Colonic mucosa (tissue), 4 donors: Measurements from ENCODE around the gene MMD. TPM values are rescaled to one million over a fixed set of nuclear protein-coding genes. Genes with fewer than 3 reads are reported as not detected.

ENCODE experiments used
- DNase-seq: peaks from one replicate; pipeline ENCODE4 v3.0.0-alpha.2; 2020
- H3K27ac ChIP-seq: fragments of 200-600 bp; one replicate; pipeline ENCODE4 v1.8.0; 2021
- H3K27me3 ChIP-seq: fragments of 200-600 bp; one replicate; pipeline ENCODE4 v1.8.0; 2021
- H3K36me3 ChIP-seq: fragments of 200-600 bp; one replicate; pipeline ENCODE4 v1.8.0; 2021
- H3K4me1 ChIP-seq: fragments of 200-600 bp; one replicate; pipeline ENCODE4 v1.8.0; 2021; ENCODE audit warnings: mild to moderate bottlenecking
- H3K4me3 ChIP-seq: fragments of 200-600 bp; one replicate; pipeline ENCODE4 v1.8.0; 2021
- H3K9ac ChIP-seq, 2 donors: one replicate each; pipeline ENCODE4 v1.7.0; 2013; ENCODE audit warnings: control low read depth in 2 of 2, low read depth in 2 of 2, low read length in 2 of 2
- H3K9me3 ChIP-seq: fragments of 200-600 bp; one replicate; pipeline ENCODE4 v1.8.0; 2021
- intact Hi-C: fragments of 100-400 bp; cut with DNase I; formaldehyde crosslinking; loops from one replicate; pipeline ENCODE4 v1.14.1; 2022
- total RNA-seq, 2 donors: library from RNA; stranded (reverse); fragmentation: NEBNext Ultra II Directional in 1 of 2; extraction: Animal tissue kit (Norgen Biotek cat#: 25700) in 1 of 2; gene quantifications; one replicate each; pipeline ENCODE4 v1.2.1, GENCODE V29; 2021
- TF ChIP-seq, protein P1 (sequence below): fragments of 200-600 bp; IDR thresholded peaks from one replicate; pipeline ENCODE4 v1.8.0; 2022; ENCODE audit warnings: antibody characterized with exemption, mild to moderate bottlenecking
- donor health status: healthy.
- donor health status: DM: no; HTN: no; CAD: no.
- donor health status: DM: no; HTN: no; CAD: no.

MMD gene
- total RNA-seq, 2 donors from 2014 or later, result 17.3 to 20.0 TPM

DNA sequence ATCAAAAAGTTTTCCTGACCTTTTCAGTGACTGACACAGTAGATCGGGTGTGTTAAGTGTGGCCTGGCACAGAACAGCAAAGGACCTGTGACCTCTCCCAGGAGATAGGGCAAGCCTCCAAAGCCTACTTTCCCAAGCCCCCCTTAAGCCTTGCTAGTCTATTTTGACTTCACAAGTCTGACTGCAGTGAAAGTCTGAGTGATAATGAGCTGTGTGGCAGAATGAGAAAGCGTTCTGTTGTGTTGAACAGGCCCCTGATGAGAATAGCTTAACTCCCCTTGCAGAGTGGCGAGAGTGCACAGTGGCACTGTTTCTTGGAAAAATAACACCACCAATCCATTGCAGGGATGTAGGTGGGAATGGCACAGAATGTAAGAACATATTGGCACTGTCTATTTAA lies 32.8 kb downstream of the MMD start:
- DNase-seq, result no peak
- no peaks in the 10 kb centered on the region for H3K4me1 ChIP-seq
- H3K4me3 ChIP-seq, result no peak overlapping the region
- H3K36me3 ChIP-seq, result no peaks in the 10 kb centered on the region
- H3K27ac ChIP-seq, result no peak overlapping the region
- H3K9me3 ChIP-seq, result no peaks in the 10 kb centered on the region
- H3K27me3 ChIP-seq, result no peaks in the 10 kb centered on the region
- intact Hi-C loops, result no loop called here
- H3K9ac ChIP-seq, result no peak overlapping the region
- TF ChIP-seq, protein P1, sequence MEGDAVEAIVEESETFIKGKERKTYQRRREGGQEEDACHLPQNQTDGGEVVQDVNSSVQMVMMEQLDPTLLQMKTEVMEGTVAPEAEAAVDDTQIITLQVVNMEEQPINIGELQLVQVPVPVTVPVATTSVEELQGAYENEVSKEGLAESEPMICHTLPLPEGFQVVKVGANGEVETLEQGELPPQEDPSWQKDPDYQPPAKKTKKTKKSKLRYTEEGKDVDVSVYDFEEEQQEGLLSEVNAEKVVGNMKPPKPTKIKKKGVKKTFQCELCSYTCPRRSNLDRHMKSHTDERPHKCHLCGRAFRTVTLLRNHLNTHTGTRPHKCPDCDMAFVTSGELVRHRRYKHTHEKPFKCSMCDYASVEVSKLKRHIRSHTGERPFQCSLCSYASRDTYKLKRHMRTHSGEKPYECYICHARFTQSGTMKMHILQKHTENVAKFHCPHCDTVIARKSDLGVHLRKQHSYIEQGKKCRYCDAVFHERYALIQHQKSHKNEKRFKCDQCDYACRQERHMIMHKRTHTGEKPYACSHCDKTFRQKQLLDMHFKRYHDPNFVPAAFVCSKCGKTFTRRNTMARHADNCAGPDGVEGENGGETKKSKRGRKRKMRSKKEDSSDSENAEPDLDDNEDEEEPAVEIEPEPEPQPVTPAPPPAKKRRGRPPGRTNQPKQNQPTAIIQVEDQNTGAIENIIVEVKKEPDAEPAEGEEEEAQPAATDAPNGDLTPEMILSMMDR, result no peak

DNA sequence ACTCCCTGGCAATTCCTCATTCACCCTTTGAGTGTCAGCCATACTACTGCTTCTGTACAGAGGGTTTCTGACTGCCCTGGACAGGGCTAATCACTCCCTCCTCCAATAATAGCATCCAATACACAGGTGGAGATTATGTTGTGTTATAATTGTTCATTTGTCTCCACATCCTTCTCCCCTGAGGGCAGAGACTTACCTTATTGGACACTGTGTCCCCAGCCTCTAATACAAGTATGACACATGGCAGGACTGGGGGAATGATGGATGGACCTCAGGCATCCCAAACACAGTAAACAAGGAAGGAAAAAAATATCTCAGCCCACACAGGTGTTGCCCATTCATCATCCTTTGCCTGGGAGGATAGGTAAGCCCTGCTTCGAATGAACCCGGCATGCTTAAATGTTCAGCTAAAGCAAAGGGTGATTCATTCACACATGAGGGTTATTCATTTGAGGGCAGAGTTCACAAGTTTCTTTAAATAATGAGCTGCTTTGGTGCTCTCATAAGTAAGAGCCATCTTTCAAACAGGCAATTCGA lies 34.8 kb downstream of the MMD start:
- no peak for DNase-seq

DNA sequence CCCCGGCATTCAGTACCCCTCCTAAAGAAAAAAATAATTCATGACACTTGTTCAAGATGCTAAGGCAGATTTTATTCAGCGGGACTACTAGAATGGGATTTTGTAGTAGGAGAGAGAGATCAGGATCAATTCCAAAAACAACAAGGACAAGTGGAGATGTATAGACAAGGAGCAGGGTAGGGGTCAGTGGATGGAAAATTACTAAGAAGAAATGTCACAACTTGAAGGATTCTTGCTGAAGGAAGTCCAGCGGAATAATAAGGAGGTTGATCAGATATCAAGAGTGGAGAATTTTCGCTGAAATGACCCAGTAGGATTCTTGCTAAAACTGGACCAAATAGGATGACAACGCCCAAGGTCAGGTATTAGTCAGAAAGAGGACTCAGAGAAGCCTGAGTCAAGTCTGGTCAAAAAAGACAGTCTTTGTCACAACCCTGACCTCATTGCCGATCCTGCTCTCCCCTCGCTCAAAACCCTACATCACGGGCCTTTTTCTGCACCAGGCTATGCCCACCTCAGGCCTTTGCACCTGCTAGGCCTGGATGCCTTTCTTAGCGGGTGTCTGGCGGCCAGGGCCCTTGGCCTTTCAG lies 36.9 kb downstream of the MMD start:
- no peak for DNase-seq
- H3K4me1 ChIP-seq, result no peaks in the 10 kb centered on the region
- intact Hi-C loops, result no loop called here
- no peak overlapping the region for H3K9ac ChIP-seq
- no peak overlapping the region for H3K27ac ChIP-seq
- H3K27me3 ChIP-seq, result no peaks in the 10 kb centered on the region
- H3K36me3 ChIP-seq, result no peaks in the 10 kb centered on the region
- no peak overlapping the region for H3K4me3 ChIP-seq
- H3K9me3 ChIP-seq, result no peaks in the 10 kb centered on the region
- TF ChIP-seq, protein P1, result no peak

More for the DNA sequence above, 34.8 kb downstream of the MMD start:
- H3K36me3 ChIP-seq, result no peaks in the 10 kb centered on the region
- H3K27ac ChIP-seq, result no peak overlapping the region
- H3K4me1 ChIP-seq, result no peaks in the 10 kb centered on the region
- H3K9ac ChIP-seq, result no peak overlapping the region
- intact Hi-C loops, result no loop called here
- no peaks in the 10 kb centered on the region for H3K27me3 ChIP-seq
- H3K4me3 ChIP-seq, result no peak overlapping the region
- no peaks in the 10 kb centered on the region for H3K9me3 ChIP-seq
- TF ChIP-seq, protein P1, result no peak

DNA sequence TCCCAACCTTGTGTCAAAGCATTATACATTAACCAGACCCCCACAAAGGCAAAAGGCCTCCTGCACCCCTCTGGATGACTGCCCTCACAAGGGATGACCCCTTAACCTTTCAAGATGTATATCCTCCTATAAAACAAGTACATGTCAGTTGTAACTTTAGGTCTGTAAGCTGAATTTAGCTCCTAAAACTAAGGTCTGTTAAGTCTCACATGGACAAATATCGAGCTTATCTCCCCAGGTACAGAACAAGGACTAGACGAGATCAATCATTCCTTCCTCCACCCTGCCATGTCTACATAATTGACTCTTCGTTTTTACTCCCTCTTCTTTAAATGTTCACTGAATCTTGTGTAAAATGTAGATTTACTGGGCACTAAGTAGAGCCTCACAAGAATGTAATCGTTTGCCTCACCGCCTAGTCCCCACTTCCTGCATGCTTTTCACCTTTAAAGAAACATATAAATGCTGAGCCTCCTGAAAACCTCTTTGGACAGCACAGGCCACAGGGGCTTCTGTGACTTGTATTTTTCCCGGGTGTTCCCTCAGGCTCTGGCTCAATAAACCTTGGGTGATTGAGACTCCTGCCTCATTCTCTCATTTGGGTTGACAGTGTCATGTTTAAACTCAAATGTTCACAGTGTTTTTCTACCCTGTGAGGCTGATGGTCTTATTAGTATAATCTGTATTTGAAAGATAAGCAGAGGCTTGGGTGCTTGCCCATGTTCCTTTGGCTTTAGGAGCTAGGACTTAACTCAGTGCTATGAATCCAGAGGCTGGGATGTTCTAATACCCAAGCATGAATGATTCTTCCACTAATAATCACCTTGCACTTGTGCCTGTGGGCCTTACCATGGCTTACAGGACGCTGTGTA lies 37.6 kb downstream of the MMD start:
- Histone ChIP-seq H3K4me1 (no peaks in the 10 kb centered on the region), H3K9ac (no peak overlapping the region), H3K4me3 (no peak overlapping the region), H3K9me3 (no peaks in the 10 kb centered on the region), H3K36me3 (no peaks in the 10 kb centered on the region), H3K27me3 (no peaks in the 10 kb centered on the region), H3K27ac (no peak overlapping the region)
- no peak for DNase-seq
- intact Hi-C loops, result no loop called here
- TF ChIP-seq, protein P1, result no peak

DNA sequence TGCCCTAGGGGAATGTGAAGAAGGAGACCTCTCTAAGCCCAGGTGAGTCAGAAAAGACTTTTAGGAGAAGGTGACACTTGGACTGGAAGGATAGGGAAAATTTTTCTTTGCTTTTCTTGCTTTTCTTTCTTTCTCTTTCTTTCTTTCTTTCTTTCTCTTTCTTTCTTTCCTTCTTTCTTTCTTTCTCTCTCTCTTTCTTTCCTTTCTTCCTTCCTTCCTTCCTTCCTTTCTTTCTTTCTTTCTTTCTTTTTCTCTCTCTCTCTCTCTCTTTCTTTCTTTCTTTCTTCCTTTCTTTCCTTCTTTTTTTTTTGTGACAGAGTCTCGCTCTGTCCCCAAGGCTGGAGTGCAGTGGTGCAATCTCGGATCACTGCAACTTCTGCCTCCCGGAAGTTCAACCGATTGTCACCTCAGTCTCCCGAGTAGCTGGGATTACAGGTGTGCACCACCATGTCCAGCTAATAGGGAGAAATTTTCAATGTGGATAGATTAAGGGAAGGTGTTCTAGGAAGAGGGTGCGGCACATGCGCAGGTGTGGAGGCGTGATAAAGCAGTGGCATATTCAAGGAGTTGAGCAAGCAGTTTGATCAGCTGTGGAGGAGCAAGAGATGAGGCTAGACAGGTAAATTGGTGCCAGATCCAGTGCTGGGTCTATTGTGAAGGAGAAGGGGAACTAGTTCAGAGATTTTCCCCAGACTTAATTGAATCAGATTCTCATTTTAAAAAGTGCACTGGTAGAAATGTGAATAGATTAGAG lies 40.4 kb downstream of the MMD start:
- H3K4me3 ChIP-seq, result no peak overlapping the region
- DNase-seq, result no peak
- intact Hi-C loops, result no loop called here

More for the DNA sequence above, 40.4 kb downstream of the MMD start:
- H3K36me3 ChIP-seq, result no peaks in the 10 kb centered on the region
- no peaks in the 10 kb centered on the region for H3K4me1 ChIP-seq
- H3K9ac ChIP-seq, result no peak overlapping the region
- H3K27ac ChIP-seq, result no peak overlapping the region
- TF ChIP-seq, protein P1, result no peak
- no peaks in the 10 kb centered on the region for H3K27me3 ChIP-seq
- H3K9me3 ChIP-seq, result no peaks in the 10 kb centered on the region
